HCT116 (cell line): ENCODE measurements around the gene GSG1L. TPM values are rescaled to one million over a fixed set of nuclear protein-coding genes. Genes with fewer than 3 reads are reported as not detected.

Source experiments
- ATAC-seq: fragments of 200-7000 bp; cut with Tn5 transposase; 2 replicates; pipeline ENCODE4 v1.9.1; 2020; ENCODE audit warnings: mild to moderate bottlenecking, moderate library complexity
- BruUV-seq: library from RNA; stranded (reverse); fragments of 400-500 nt; replicated peaks from 2 replicates; lab custom pipeline; 2021; lab: Mats Ljungman, UMichigan
- CTCF ChIA-PET: fragments of 300-600 bp; sonication (Branson Sonifier 250); formaldehyde crosslinking; loops from one replicate; lab custom pipeline; 2021; ENCODE audit warnings: antibody characterized with exemption; lab: Charles Lee
- POLR2A ChIA-PET: fragments of 300-600, 350-600 bp; sonication (Branson Sonifier 250); formaldehyde crosslinking; loops from one replicate; lab custom pipeline; 2021; ENCODE audit warnings: antibody characterized with exemption; lab: Charles Lee
- RAD21 ChIA-PET, 2 experiments: fragments of 300-600 bp; sonication (Branson Sonifier 250); formaldehyde crosslinking; loops; one replicate each; lab custom pipeline; 2023; ENCODE audit warnings: low total read pairs in 2 of 2; ENCODE audit not compliant: uncharacterized antibody in 2 of 2, unreplicated experiment in 2 of 2, low non-redundant PET in 1 of 2; lab: Charles Lee
- DNase-seq: peaks from one replicate; pipeline ENCODE4 v3.0.0-alpha.2; 2010; ENCODE audit warnings: low read depth, low spot score
- H2AFZ ChIP-seq: fragments of 200-600 bp; shearing (Covaris generic), sonication (generic); 2 replicates; pipeline ENCODE4 v1.6.1; 2017; ENCODE audit warnings: low read depth, mixed run types, mixed read lengths, antibody characterized with exemption, low read length; ENCODE audit not compliant: poor library complexity, severe bottlenecking
- H3K27ac ChIP-seq: 2 replicates; pipeline ENCODE4 v1.5.1; 2012; ENCODE audit warnings: low read depth, low read length
- H3K27me3 ChIP-seq: fragments of 200-600 bp; sonication (generic); 2 replicates; pipeline ENCODE4 v1.6.1; 2016; ENCODE audit warnings: mixed run types, low read length, mixed read lengths; ENCODE audit not compliant: insufficient read depth
- H3K36me3 ChIP-seq, 2 experiments: fragments of 200-500 bp in 1 of 2; fragments of 200-600 bp in 1 of 2; sonication (Bioruptor generic) in 1 of 2; sonication (generic) in 1 of 2; 2 replicates each; pipeline versions ENCODE4 v1.5.1 to v1.6.1; 2014 to 2016; ENCODE audit warnings: low read length in 2 of 2, inconsistent platforms in 1 of 2, mixed read lengths in 1 of 2, mixed run types in 1 of 2; ENCODE audit not compliant: insufficient read depth in 2 of 2, control insufficient read depth in 1 of 2
- H3K4me1 ChIP-seq, 2 experiments: fragments of 200-600 bp in 1 of 2; sonication (generic) in 1 of 2; 2 replicates each; pipeline versions ENCODE4 v1.5.1 to v1.6.1; 2012 to 2017; ENCODE audit warnings: low read length in 2 of 2, inconsistent platforms in 1 of 2, mild to moderate bottlenecking in 1 of 2, mixed read lengths in 1 of 2, mixed run types in 1 of 2, moderate library complexity in 1 of 2; ENCODE audit not compliant: insufficient read depth in 2 of 2, control insufficient read depth in 1 of 2
- H3K4me2 ChIP-seq: fragments of 200-600 bp; sonication (generic); 2 replicates; pipeline ENCODE4 v1.6.1; 2017; ENCODE audit warnings: mixed run types, low read length, mixed read lengths
- H3K4me3 ChIP-seq, 2 experiments: fragments of 200-600 bp in 1 of 2; sonication (generic) in 1 of 2; replicated peaks in 1 of 2; 2 replicates each; pipeline ENCODE4 v1.5.1; 2011 to 2016; ENCODE audit warnings: low read length in 2 of 2, control low read depth in 1 of 2, low read depth in 1 of 2, mild to moderate bottlenecking in 1 of 2, mixed read lengths in 1 of 2, mixed run types in 1 of 2
- H3K79me2 ChIP-seq: fragments of 200-600 bp; sonication (generic); 2 replicates; pipeline ENCODE4 v1.6.1; 2017; ENCODE audit warnings: mild to moderate bottlenecking, mixed run types, low read length, moderate library complexity, mixed read lengths; ENCODE audit not compliant: insufficient read depth
- H3K9ac ChIP-seq: fragments of 200-600 bp; sonication (generic); 2 replicates; pipeline ENCODE4 v1.6.1; 2016; ENCODE audit warnings: low read length, mixed read lengths
- H3K9me2 ChIP-seq: fragments of 200-600 bp; sonication (generic), shearing (Covaris generic); 2 replicates; pipeline ENCODE4 v1.6.1; 2017; ENCODE audit warnings: mixed run types, mild to moderate bottlenecking, moderate library complexity; ENCODE audit not compliant: insufficient read depth
- H3K9me3 ChIP-seq, 2 experiments: fragments of 200-500 bp in 1 of 2; fragments of 200-600 bp in 1 of 2; sonication (Bioruptor generic) in 1 of 2; sonication (generic) in 1 of 2; 2 replicates each; pipeline ENCODE4 v1.6.1; 2014 to 2017; ENCODE audit warnings: low read length in 2 of 2, mixed read lengths in 2 of 2, inconsistent platforms in 1 of 2, low read depth in 1 of 2, mild to moderate bottlenecking in 1 of 2, mixed run types in 1 of 2, moderate library complexity in 1 of 2; ENCODE audit not compliant: control insufficient read depth in 1 of 2, insufficient read depth in 1 of 2
- H4K20me1 ChIP-seq: fragments of 200-600 bp; sonication (generic), shearing (Covaris generic); 2 replicates; pipeline ENCODE4 v1.6.1; 2017; ENCODE audit warnings: mixed run types, mild to moderate bottlenecking, moderate library complexity; ENCODE audit not compliant: insufficient read depth
- CEBPB ChIP-seq: IDR thresholded peaks from 2 replicates; pipeline ENCODE4 v1.6.1; 2012; ENCODE audit warnings: low read depth
- EGR1 ChIP-seq: IDR thresholded peaks from 2 replicates; pipeline ENCODE4 v1.6.1; 2012; ENCODE audit warnings: low read depth
- EZH2 ChIP-seq: fragments of 200-600 bp; sonication (generic); IDR thresholded peaks from 2 replicates; pipeline ENCODE4 v1.6.1; 2017; ENCODE audit warnings: antibody characterized with exemption, mixed run types
- JUND ChIP-seq: IDR thresholded peaks from 2 replicates; pipeline ENCODE4 v1.6.1; 2012
- POLR2A ChIP-seq: IDR thresholded peaks from 2 replicates; pipeline ENCODE4 v1.7.0; 2011; ENCODE audit warnings: borderline replicate concordance; ENCODE audit not compliant: insufficient read depth, insufficient read length; ENCODE audit errors: extremely low read depth
- RAD21 ChIP-seq: IDR thresholded peaks from 2 replicates; pipeline ENCODE4 v1.6.1; 2012; ENCODE audit warnings: low read depth, mild to moderate bottlenecking
- SP1 ChIP-seq: IDR thresholded peaks from 2 replicates; pipeline ENCODE4 v1.6.1; 2012; ENCODE audit warnings: low read depth
- intact Hi-C: fragments of 100-400 bp; cut with micrococcal nuclease; formaldehyde crosslinking; loops from 2 replicates; pipeline ENCODE4 v1.10.0; 2022
- total RNA-seq: library from RNA; stranded (reverse); gene quantifications from one replicate; pipeline ENCODE4 v1.2.1, GENCODE V29; 2021; ENCODE audit not compliant: unreplicated experiment
- TF ChIP-seq, protein P1 (sequence below): IDR thresholded peaks from 2 replicates; pipeline ENCODE4 v1.6.1; 2011; ENCODE audit warnings: mild to moderate bottlenecking, low read length, moderate library complexity; ENCODE audit not compliant: insufficient replicate concordance; ENCODE audit errors: extremely low read depth
- TF ChIP-seq, protein P2 (sequence below), 3 experiments: fragments of 200-600 bp in 1 of 3; sonication (generic) in 1 of 3; IDR thresholded peaks in 2 of 3; conservative IDR thresholded peaks in 1 of 3; 2 replicates each; pipeline ENCODE4 v1.5.1; 2012 to 2017; ENCODE audit warnings: low read depth in 2 of 3, low read length in 2 of 3, antibody characterized with exemption in 1 of 3, borderline replicate concordance in 1 of 3, control low read depth in 1 of 3, mild to moderate bottlenecking in 1 of 3, mixed read lengths in 1 of 3, mixed run types in 1 of 3, moderate library complexity in 1 of 3; ENCODE audit not compliant: insufficient read depth in 1 of 3

GSG1L gene
- total RNA-seq, 1 experiment from 2014 or later, result not detected

DNA sequence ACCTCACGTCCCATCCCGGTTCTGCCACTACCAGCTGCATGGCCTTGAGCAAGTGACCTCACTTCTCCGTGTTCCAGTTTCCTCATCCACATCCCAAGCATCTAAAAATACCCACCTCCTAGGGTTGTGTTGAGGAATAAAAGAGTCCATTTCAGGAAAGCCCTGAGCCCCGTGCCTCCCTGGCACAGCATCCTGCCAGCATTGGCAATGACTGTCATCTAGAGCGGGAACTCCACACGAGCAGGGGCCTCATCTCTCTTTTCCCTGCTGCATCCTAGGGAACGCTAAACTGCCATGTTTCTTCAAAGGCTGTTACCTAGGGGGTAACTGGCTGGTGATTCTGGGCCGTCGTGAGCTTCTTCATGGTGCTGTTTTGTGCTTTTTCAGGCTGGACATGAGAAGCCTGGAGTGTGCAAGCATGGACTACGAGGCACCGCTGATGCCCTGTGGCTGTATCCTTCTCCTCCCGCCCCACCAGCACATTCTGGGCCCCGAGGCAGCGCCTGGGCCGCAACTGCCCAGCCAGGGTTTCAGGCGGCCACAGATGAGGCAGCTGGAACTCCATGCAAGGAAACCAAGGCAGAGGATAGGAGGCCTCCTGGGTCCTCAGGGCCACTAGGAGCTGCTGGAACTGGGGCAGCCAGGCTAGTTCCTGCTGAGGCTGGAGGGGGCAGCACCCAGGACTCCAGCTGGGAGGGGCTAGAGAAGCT is 292.2 kb downstream of the GSG1L start:
- RAD21 ChIA-PET, result no interaction called here

DNA sequence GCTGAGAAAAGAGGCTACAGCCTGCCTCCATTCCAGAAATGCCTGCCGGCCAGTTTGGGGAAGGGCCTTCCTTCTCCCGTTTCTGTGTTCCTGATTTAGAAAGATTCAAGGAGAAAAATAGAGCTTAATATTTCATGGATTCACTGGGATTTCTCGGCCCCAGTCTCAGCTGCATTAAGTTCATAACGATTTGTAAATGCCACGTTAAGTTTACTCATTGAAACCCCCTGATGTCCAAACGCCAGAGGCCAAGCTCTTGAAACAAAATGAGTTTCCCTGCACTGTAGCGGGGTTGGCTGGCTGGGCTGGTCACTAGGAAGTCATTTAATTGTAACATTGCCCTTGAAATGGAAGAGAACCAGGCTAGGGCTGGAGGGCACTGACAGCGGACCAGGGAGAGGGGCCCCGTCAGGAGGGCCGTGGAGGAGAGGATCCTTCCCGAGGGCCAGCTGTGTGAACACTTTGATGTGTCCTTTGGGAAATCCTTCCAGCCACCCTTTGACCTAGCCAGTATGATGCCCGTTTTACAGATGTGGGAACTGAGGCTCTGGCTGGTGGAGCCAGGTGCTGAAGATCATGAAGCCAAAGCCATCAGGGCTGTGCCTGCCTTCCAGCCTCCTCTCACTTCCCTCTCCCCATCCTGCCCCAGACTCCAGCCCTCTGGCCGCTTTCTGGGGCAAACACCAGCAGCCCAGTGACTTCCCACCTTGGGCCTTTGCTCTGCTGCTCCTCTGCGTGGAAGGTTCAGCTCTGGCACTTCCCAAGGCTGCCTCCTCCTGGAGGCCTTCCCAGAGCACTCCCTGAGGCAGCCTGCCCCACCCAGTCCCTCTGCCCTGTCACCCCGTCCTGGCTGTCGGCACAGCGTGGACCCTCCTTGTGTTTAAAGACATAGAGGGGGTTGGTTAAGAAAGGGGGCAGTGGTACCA is 293.0 kb downstream of the GSG1L start:
- no peaks in the 10 kb centered on the region for H4K20me1 ChIP-seq
- ChIA-PET POLR2A (no interaction called here), RAD21 (interaction anchor here (0.6 to 0.7 kb wide), 2 partner anchors 55 to 131 kb away, joined by 3 read pairs; no protein-coding TSS in a partner anchor), CTCF (interaction anchor here (0.8 to 2.0 kb wide), 2 partner anchors 97 to 130 kb away, joined by 3 to 8 read pairs; no protein-coding TSS in a partner anchor)
- no peaks in the 10 kb centered on the region for H3K27me3 ChIP-seq
- ATAC-seq, result peak; percentile 4; the same call in 1 of the 2 replicates
- H3K4me1 ChIP-seq, result peaks cover 26 to 33% of the 10 kb centered on the region in 2 experiments
- H3K9me3 ChIP-seq, result no peaks in the 10 kb centered on the region
- intact Hi-C loops, result no loop called here
- DNase-seq, result no peak
- peaks cover 0 to 2% of the 10 kb centered on the region in 2 experiments; a peak in 1 of 4 replicates for H3K36me3 ChIP-seq
- no peaks in the 10 kb centered on the region for H3K79me2 ChIP-seq
- BruUV-seq, result no TSS peak
- H3K27ac ChIP-seq, result peak overlapping the region; percentile 78
- peak overlapping the region; percentile 77 for H3K4me2 ChIP-seq
- H3K9ac ChIP-seq, result peak overlapping the region; percentile 50
- H3K9me2 ChIP-seq, result no peaks in the 10 kb centered on the region
- H3K4me3 ChIP-seq, result peak overlapping the region in 1 of 2 experiments; percentile 35; a peak in 2 of 4 replicates
- no peak overlapping the region for H2AFZ ChIP-seq
- TF ChIP-seq, protein P1, sequence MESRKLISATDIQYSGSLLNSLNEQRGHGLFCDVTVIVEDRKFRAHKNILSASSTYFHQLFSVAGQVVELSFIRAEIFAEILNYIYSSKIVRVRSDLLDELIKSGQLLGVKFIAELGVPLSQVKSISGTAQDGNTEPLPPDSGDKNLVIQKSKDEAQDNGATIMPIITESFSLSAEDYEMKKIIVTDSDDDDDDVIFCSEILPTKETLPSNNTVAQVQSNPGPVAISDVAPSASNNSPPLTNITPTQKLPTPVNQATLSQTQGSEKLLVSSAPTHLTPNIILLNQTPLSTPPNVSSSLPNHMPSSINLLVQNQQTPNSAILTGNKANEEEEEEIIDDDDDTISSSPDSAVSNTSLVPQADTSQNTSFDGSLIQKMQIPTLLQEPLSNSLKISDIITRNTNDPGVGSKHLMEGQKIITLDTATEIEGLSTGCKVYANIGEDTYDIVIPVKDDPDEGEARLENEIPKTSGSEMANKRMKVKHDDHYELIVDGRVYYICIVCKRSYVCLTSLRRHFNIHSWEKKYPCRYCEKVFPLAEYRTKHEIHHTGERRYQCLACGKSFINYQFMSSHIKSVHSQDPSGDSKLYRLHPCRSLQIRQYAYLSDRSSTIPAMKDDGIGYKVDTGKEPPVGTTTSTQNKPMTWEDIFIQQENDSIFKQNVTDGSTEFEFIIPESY, result no peak
- TF ChIP-seq, protein P2, sequence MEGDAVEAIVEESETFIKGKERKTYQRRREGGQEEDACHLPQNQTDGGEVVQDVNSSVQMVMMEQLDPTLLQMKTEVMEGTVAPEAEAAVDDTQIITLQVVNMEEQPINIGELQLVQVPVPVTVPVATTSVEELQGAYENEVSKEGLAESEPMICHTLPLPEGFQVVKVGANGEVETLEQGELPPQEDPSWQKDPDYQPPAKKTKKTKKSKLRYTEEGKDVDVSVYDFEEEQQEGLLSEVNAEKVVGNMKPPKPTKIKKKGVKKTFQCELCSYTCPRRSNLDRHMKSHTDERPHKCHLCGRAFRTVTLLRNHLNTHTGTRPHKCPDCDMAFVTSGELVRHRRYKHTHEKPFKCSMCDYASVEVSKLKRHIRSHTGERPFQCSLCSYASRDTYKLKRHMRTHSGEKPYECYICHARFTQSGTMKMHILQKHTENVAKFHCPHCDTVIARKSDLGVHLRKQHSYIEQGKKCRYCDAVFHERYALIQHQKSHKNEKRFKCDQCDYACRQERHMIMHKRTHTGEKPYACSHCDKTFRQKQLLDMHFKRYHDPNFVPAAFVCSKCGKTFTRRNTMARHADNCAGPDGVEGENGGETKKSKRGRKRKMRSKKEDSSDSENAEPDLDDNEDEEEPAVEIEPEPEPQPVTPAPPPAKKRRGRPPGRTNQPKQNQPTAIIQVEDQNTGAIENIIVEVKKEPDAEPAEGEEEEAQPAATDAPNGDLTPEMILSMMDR (IDR thresholded peaks at IDR 0.05 in 2 of 3, conservative IDR thresholded peaks at IDR 0.05 in 1 of 3; ENCODE audit: borderline replicate concordance in 1 of 3, insufficient read depth in 1 of 3, low read depth in 2 of 3, low read length in 2 of 3), result no peak
- TF ChIP-seq EZH2 (no peak), RAD21 (no peak), JUND (no peak)

More for the DNA sequence above, 292.2 kb downstream of the GSG1L start:
- no peak overlapping the region; the same call in 1 of the 2 replicates for H3K27ac ChIP-seq
- no peak overlapping the region for H3K4me3 ChIP-seq
- peaks cover 26 to 33% of the 10 kb centered on the region in 2 experiments for H3K4me1 ChIP-seq
- H2AFZ ChIP-seq, result no peak overlapping the region
- no peaks in the 10 kb centered on the region for H3K27me3 ChIP-seq
- no peaks in the 10 kb centered on the region for H3K79me2 ChIP-seq
- CTCF ChIA-PET, result no interaction called here
- TF ChIP-seq EGR1 (no peak), POLR2A (no peak), CEBPB (no peak), SP1 (no peak)
- H4K20me1 ChIP-seq, result no peaks in the 10 kb centered on the region
- ATAC-seq, result no peak
- no TSS peak for BruUV-seq
- H3K9me3 ChIP-seq, result no peaks in the 10 kb centered on the region
- H3K9ac ChIP-seq, result no peak overlapping the region
- DNase-seq, result no peak
- POLR2A ChIA-PET, result no interaction called here
- intact Hi-C loops, result no loop called here
- H3K9me2 ChIP-seq, result no peaks in the 10 kb centered on the region
- H3K36me3 ChIP-seq, result peaks cover 0 to 2% of the 10 kb centered on the region in 2 experiments; a peak in 1 of 4 replicates
- H3K4me2 ChIP-seq, result no peak overlapping the region; the same call in 1 of the 2 replicates
